Breast epithelium (tissue), 4 donors: ENCODE results near the gene PRR3. TPM values are rescaled to one million over a fixed set of nuclear protein-coding genes. Genes with fewer than 3 reads are reported as not detected.

Experiments
- DNase-seq, 2 donors: peaks; one replicate each; pipeline ENCODE4 v3.0.0-alpha.2; 2019; ENCODE audit warnings: low spot score in 2 of 2
- H3K27ac ChIP-seq, 2 donors: fragments of 200-600 bp; sonication (generic) in 1 of 2; one replicate each; pipeline ENCODE4 v1.5.1; 2016 to 2019; ENCODE audit warnings: mild to moderate bottlenecking in 1 of 2
- H3K27me3 ChIP-seq, 2 donors: fragments of 200-600 bp; sonication (generic) in 1 of 2; one replicate each; pipeline versions ENCODE4 v1.5.1 to v1.6.0; 2017 to 2019; ENCODE audit warnings: control low read depth in 1 of 2, mild to moderate bottlenecking in 1 of 2
- H3K36me3 ChIP-seq: fragments of 200-600 bp; one replicate; pipeline ENCODE4 v1.5.1; 2019
- H3K4me1 ChIP-seq, 2 donors: fragments of 200-600 bp; sonication (generic); one replicate each; pipeline ENCODE4 v1.5.1; 2016 to 2019; ENCODE audit warnings: control low read depth in 1 of 2
- H3K4me3 ChIP-seq, 3 donors: fragments of 200-600 bp; sonication (generic); 1 replicate in 2 of 3; 2 replicates in 1 of 3; pipeline ENCODE4 v1.5.1; 2016 to 2019; ENCODE audit warnings: mild to moderate bottlenecking in 3 of 3, moderate library complexity in 2 of 3
- H3K9me3 ChIP-seq, 2 donors: fragments of 200-600 bp; sonication (generic) in 1 of 2; one replicate each; pipeline ENCODE4 v1.5.1; 2016 to 2019; ENCODE audit warnings: control low read depth in 1 of 2
- CTCF ChIP-seq, 3 donors: fragments of 450-650 bp; IDR thresholded peaks; one replicate each; pipeline ENCODE4 v1.5.1; 2016 to 2017; ENCODE audit warnings: antibody characterized with exemption in 3 of 3, mild to moderate bottlenecking in 3 of 3, moderate library complexity in 3 of 3
- POLR2A ChIP-seq: fragments of 450-650 bp; IDR thresholded peaks from one replicate; pipeline ENCODE4 v1.6.1; 2016; ENCODE audit warnings: antibody characterized with exemption, mild to moderate bottlenecking, moderate library complexity
- POLR2AphosphoS5 ChIP-seq, 3 donors: sonication (generic); formaldehyde crosslinking; IDR thresholded peaks; one replicate each; pipeline ENCODE4 v1.6.1; 2017; ENCODE audit warnings: antibody characterized with exemption in 3 of 3
- intact Hi-C: fragments of 100-400 bp; cut with DNase I; formaldehyde crosslinking; loops from one replicate; pipeline ENCODE4 v1.15.1; 2023; ENCODE audit warnings: low total_unique reads
- total RNA-seq, 3 donors: library from RNA; depleted of rRNA; stranded (reverse); fragments of >200 nt; gene quantifications; one replicate each; pipeline ENCODE4 v1.1.0, GENCODE V29; 2016

PRR3 gene
- total RNA-seq, 3 donors from 2014 or later = 9.0 to 28.4 (median 12.1) TPM

- Histone ChIP-seq H3K27me3 (no peaks in the 10 kb centered on the region), H3K4me3 (no peak overlapping the region), H3K4me1 (peaks cover 0 to 11% of the 10 kb centered on the region in 2 donors), H3K27ac (peak overlapping the region; percentile 56 to 100), H3K9me3 (no peaks in the 10 kb centered on the region), H3K36me3 (no peaks in the 10 kb centered on the region)
- TF ChIP-seq CTCF (IDR thresholded peaks at IDR 0.05) = no peak
- no peak for TF ChIP-seq POLR2A
- TF ChIP-seq POLR2AphosphoS5 (IDR thresholded peaks at IDR 0.05) = no peak
- intact Hi-C loops = no loop called here
- DNase-seq = no peak
Measured at GRCh38 chr6:30611150-30611855, 54.2 kb downstream of the PRR3 start.

- intact Hi-C loops = no loop called here
- no peak overlapping the region for H3K4me3 ChIP-seq
- no peaks in the 10 kb centered on the region for H3K9me3 ChIP-seq
- H3K27ac ChIP-seq = peak overlapping the region; percentile 56 to 100
- H3K4me1 ChIP-seq = peaks cover 0 to 11% of the 10 kb centered on the region in 2 donors
- DNase-seq = no peak
- H3K36me3 ChIP-seq = no peaks in the 10 kb centered on the region
- no peaks in the 10 kb centered on the region for H3K27me3 ChIP-seq
- TF ChIP-seq POLR2A (no peak), POLR2AphosphoS5 (IDR thresholded peaks at IDR 0.05) (no peak), CTCF (IDR thresholded peaks at IDR 0.05) (no peak)
Measured at GRCh38 chr6:30611856-30612194, 54.7 kb downstream of the PRR3 start.

GRCh38 chr6:30612213-30612612 is 55.1 kb downstream of the PRR3 start:
- Histone ChIP-seq H3K4me1 (peaks cover 0 to 11% of the 10 kb centered on the region in 2 donors), H3K36me3 (no peaks in the 10 kb centered on the region), H3K27me3 (no peaks in the 10 kb centered on the region), H3K9me3 (no peaks in the 10 kb centered on the region), H3K4me3 (no peak overlapping the region), H3K27ac (peak overlapping the region; percentile 22 to 100)
- DNase-seq = no peak
- intact Hi-C loops = no loop called here
- TF ChIP-seq POLR2A = no peak
- peak in 1 of 3 donors; percentile 13 for TF ChIP-seq CTCF (IDR thresholded peaks at IDR 0.05)

GRCh38 chr6:30612687-30613248 is 55.7 kb downstream of the PRR3 start:
- Histone ChIP-seq H3K4me1 (peaks cover 0 to 11% of the 10 kb centered on the region in 2 donors), H3K36me3 (no peaks in the 10 kb centered on the region), H3K4me3 (no peak overlapping the region), H3K27ac (peak overlapping the region; percentile 22 to 100), H3K9me3 (no peaks in the 10 kb centered on the region), H3K27me3 (no peaks in the 10 kb centered on the region)
- no peak for TF ChIP-seq CTCF (IDR thresholded peaks at IDR 0.05)
- TF ChIP-seq POLR2A = no peak
- TF ChIP-seq POLR2AphosphoS5 (IDR thresholded peaks at IDR 0.05) = no peak
- intact Hi-C loops = no loop called here
- DNase-seq = no peak

Other genes with a start within 250 kb of the PRR3 start
- 10 to 100 TPM; 10.8 to 21.2 (median 12.6) TPM for gene TRIM39, start 230.4 kb upstream of the PRR3 start, total RNA-seq
- gene RPP21, start 212.1 kb upstream of the PRR3 start, total RNA-seq = 10 to 100 TPM; 59.0 to 69.6 (median 67.8) TPM
- 100 to 1,000 TPM; 420 to 803 (median 575) TPM for gene HLA-E, start 67.8 kb upstream of the PRR3 start, total RNA-seq
- gene GNL1, start 806 bp upstream of the PRR3 start, total RNA-seq = 10 to 100 TPM; 39.7 to 51.2 (median 47.5) TPM
- gene ABCF1, start 14.1 kb downstream of the PRR3 start, total RNA-seq = 10 to 100 TPM; 41.0 to 55.2 (median 51.5) TPM
- 10 to 100 TPM; 17.3 to 51.1 (median 26.5) TPM for gene PPP1R10, start 59.9 kb downstream of the PRR3 start, total RNA-seq
- gene MRPS18B, start 60.5 kb downstream of the PRR3 start, total RNA-seq = 10 to 100 TPM; 42.1 to 70.8 (median 52.4) TPM
- 10 to 100 TPM in 1 of 3 donors, 1 to 10 TPM in 2; 5.3 to 10.5 (median 8.8) TPM for gene ATAT1, start 69.6 kb downstream of the PRR3 start, total RNA-seq
- 10 to 100 TPM in 2 of 3 donors, 1 to 10 TPM in 1; 9.6 to 19.0 (median 16.1) TPM for gene C6orf136, start 89.8 kb downstream of the PRR3 start, total RNA-seq
- 10 to 100 TPM; 23.5 to 35.3 (median 26.2) TPM for gene DHX16, start 115.7 kb downstream of the PRR3 start, total RNA-seq
- gene PPP1R18, start 129.3 kb downstream of the PRR3 start, total RNA-seq = 10 to 100 TPM; 18.3 to 41.6 (median 20.0) TPM
- gene NRM, start 133.7 kb downstream of the PRR3 start, total RNA-seq = 1 to 10 TPM; 1.8 to 4.0 (median 2.3) TPM
- gene MDC1, start 160.0 kb downstream of the PRR3 start, total RNA-seq = 10 to 100 TPM in 2 of 3 donors, 1 to 10 TPM in 1; 8.5 to 14.9 (median 13.4) TPM
- 100 to 1,000 TPM; 189 to 269 (median 212) TPM for gene TUBB, start 163.1 kb downstream of the PRR3 start, total RNA-seq
- gene FLOT1, start 185.4 kb downstream of the PRR3 start, total RNA-seq = 100 to 1,000 TPM in 2 of 3 donors, 10 to 100 TPM in 1; 80.5 to 171 (median 142) TPM
- gene IER3, start 187.3 kb downstream of the PRR3 start, total RNA-seq = 10 to 100 TPM in 2 of 3 donors, 1 to 10 TPM in 1; 7.7 to 64.1 (median 20.0) TPM